WI38 (cell line): ENCODE measurements around the gene KCNC2.

Experiments used
- H3K4me3 ChIP-seq: 2 replicates; pipeline ENCODE4 v1.5.1; 2011; ENCODE audit warnings: low read depth, mild to moderate bottlenecking, control low read depth, low read length
- CTCF ChIP-seq: IDR thresholded peaks from 2 replicates; pipeline ENCODE4 v1.5.1; 2012; ENCODE audit warnings: low read depth, mild to moderate bottlenecking, control low read depth, low read length

KCNC2 gene

GRCh38 chr12:75101781-75102180 lies 107.9 kb downstream of the KCNC2 start:
- TF ChIP-seq CTCF = no peak
- H3K4me3 ChIP-seq = no peak overlapping the region

GRCh38 chr12:75099210-75099609 lies 110.4 kb downstream of the KCNC2 start:
- no peak for TF ChIP-seq CTCF
- no peak overlapping the region for H3K4me3 ChIP-seq

- no peak for TF ChIP-seq CTCF
- H3K4me3 ChIP-seq = no peak overlapping the region
These were observed 112.6 kb downstream of the KCNC2 start for GRCh38 chr12:75097003-75097402.

- TF ChIP-seq CTCF = no peak
- no peak overlapping the region for H3K4me3 ChIP-seq
These were observed 122.0 kb downstream of the KCNC2 start for GRCh38 chr12:75087654-75088053.

GRCh38 chr12:75086091-75087038 lies 123.3 kb downstream of the KCNC2 start:
- no peak overlapping the region for H3K4me3 ChIP-seq
- TF ChIP-seq CTCF = no peak

- no peak for TF ChIP-seq CTCF
- H3K4me3 ChIP-seq = no peak overlapping the region
These were observed 128.3 kb downstream of the KCNC2 start for GRCh38 chr12:75081305-75081704.

- no peak for TF ChIP-seq CTCF
- H3K4me3 ChIP-seq = no peak overlapping the region
These were observed 129.1 kb downstream of the KCNC2 start for GRCh38 chr12:75080582-75080981.
